SJCRH30 (cell line): ENCODE measurements around the gene ALPI. TPM values are rescaled to one million over a fixed set of nuclear protein-coding genes. Genes with fewer than 3 reads are reported as not detected.
"Not testable (repeated sequence)": the region's sequence is repeated elsewhere in the genome, so short reads cannot be mapped to it uniquely, and the experiment has no call there.

Source experiments
- DNase-seq, 2 experiments: peaks; one replicate each; pipeline ENCODE4 v3.0.0-alpha.2; 2015 to 2020
- H3K27ac ChIP-seq: fragments of 250-450 bp; sonication (Bioruptor Pico); 2 replicates; pipeline ENCODE4 v1.5.1; 2020; ENCODE audit warnings: mild to moderate bottlenecking, moderate library complexity
- H3K27me3 ChIP-seq: fragments of 250-450 bp; sonication (Bioruptor Pico); 2 replicates; pipeline ENCODE4 v1.5.1; 2020; ENCODE audit warnings: mild to moderate bottlenecking, moderate library complexity
- H3K36me3 ChIP-seq: fragments of 250-450 bp; sonication (Bioruptor Pico); 2 replicates; pipeline ENCODE4 v1.5.1; 2020; ENCODE audit warnings: mild to moderate bottlenecking, moderate library complexity
- H3K4me1 ChIP-seq: fragments of 250-450 bp; sonication (Bioruptor Pico); 2 replicates; pipeline ENCODE4 v1.5.1; 2020; ENCODE audit warnings: mild to moderate bottlenecking, moderate library complexity
- H3K4me3 ChIP-seq: fragments of 250-450 bp; sonication (Bioruptor Pico); 2 replicates; pipeline ENCODE4 v1.5.1; 2020; ENCODE audit warnings: mild to moderate bottlenecking, moderate library complexity
- H3K9me3 ChIP-seq: fragments of 250-450 bp; sonication (Bioruptor Pico); replicated peaks from 2 replicates; pipeline ENCODE4 v1.5.1; 2020; ENCODE audit warnings: mild to moderate bottlenecking, moderate library complexity
- total RNA-seq: library from RNA; depleted of rRNA; stranded (reverse); fragments of >200 nt; shearing (Covaris generic); gene quantifications from 2 replicates; pipeline ENCODE4 v1.2.3, GENCODE V29; 2014; rRNA removed

The ALPI gene
- total RNA-seq, result not detected in 2 replicates

- no peak for DNase-seq
- peaks cover 8% of the 10 kb centered on the region for H3K27me3 ChIP-seq
Measured at GRCh38 chr2:232455426-232456255, at the start of gene ALPI. TSS of gene ALPI (plus strand) at chr2:232456153. CDS start at chr2:232456200, 47 bp downstream.

GRCh38 chr2:232406556-232407310 is 49.2 kb upstream of the ALPI start, which contains the start of gene ALPG:
TSS of gene ALPG (plus strand) at chr2:232406844. CDS start at chr2:232406895, 51 bp downstream.
- H3K27me3 ChIP-seq, result peaks cover 8% of the 10 kb centered on the region; the same call in 1 of the 2 replicates
- DNase-seq, result no peak
- no peaks in the 10 kb centered on the region for H3K4me1 ChIP-seq
- H3K27ac ChIP-seq, result no peak within 1 kb of the TSS
- no peaks in the 10 kb centered on the region for H3K36me3 ChIP-seq
- no peak within 1 kb of the TSS for H3K4me3 ChIP-seq
- H3K9me3 ChIP-seq, result no peaks in the 10 kb centered on the region

More at GRCh38 chr2:232455426-232456255, at the start of gene ALPI:
- Histone ChIP-seq H3K27ac (no peak within 1 kb of the TSS), H3K4me3 (no peak within 1 kb of the TSS), H3K36me3 (no peaks in the 10 kb centered on the region), H3K9me3 (no peaks in the 10 kb centered on the region), H3K4me1 (no peaks in the 10 kb centered on the region)

GRCh38 chr2:232407428-232408150 is 48.4 kb upstream of the ALPI start:
- H3K27ac ChIP-seq, H3K4me3 ChIP-seq, DNase-seq, H3K4me1 ChIP-seq, H3K9me3 ChIP-seq, H3K36me3 ChIP-seq: not testable (repeated sequence)
- H3K27me3 ChIP-seq, result peaks cover 13% of the 10 kb centered on the region; the same call in 1 of the 2 replicates

GRCh38 chr2:232408269-232408668 is 47.7 kb upstream of the ALPI start:
- H3K9me3 ChIP-seq, H3K4me3 ChIP-seq, H3K36me3 ChIP-seq, DNase-seq, H3K4me1 ChIP-seq, H3K27ac ChIP-seq: not testable (repeated sequence)
- H3K27me3 ChIP-seq, result peaks cover 15% of the 10 kb centered on the region; the same call in 1 of the 2 replicates

GRCh38 chr2:232409617-232410016 is 46.3 kb upstream of the ALPI start:
- H3K4me1 ChIP-seq, H3K4me3 ChIP-seq, DNase-seq, H3K36me3 ChIP-seq, H3K9me3 ChIP-seq, H3K27ac ChIP-seq: not testable (repeated sequence)
- peaks cover 15% of the 10 kb centered on the region; the same call in 1 of the 2 replicates for H3K27me3 ChIP-seq

- no peak overlapping the region for H3K27ac ChIP-seq
- H3K4me3 ChIP-seq, result no peak overlapping the region
- no peak for DNase-seq
- H3K4me1 ChIP-seq, result no peaks in the 10 kb centered on the region
- H3K9me3 ChIP-seq, result no peaks in the 10 kb centered on the region
- no peaks in the 10 kb centered on the region for H3K36me3 ChIP-seq
- peaks cover 23% of the 10 kb centered on the region; the same call in 1 of the 2 replicates for H3K27me3 ChIP-seq
Measured at GRCh38 chr2:232410238-232410900, 45.6 kb upstream of the ALPI start.

- Histone ChIP-seq H3K4me1 (no peaks in the 10 kb centered on the region), H3K9me3 (no peaks in the 10 kb centered on the region), H3K27me3 (peaks cover 23% of the 10 kb centered on the region; the same call in 1 of the 2 replicates), H3K4me3 (no peak overlapping the region), H3K36me3 (no peaks in the 10 kb centered on the region), H3K27ac (no peak overlapping the region)
- DNase-seq, result no peak
Measured at GRCh38 chr2:232411901-232412629, 43.9 kb upstream of the ALPI start.

- Histone ChIP-seq H3K27ac (no peak overlapping the region), H3K27me3 (peaks cover 23% of the 10 kb centered on the region; the same call in 1 of the 2 replicates), H3K36me3 (no peaks in the 10 kb centered on the region), H3K4me1 (no peaks in the 10 kb centered on the region), H3K4me3 (no peak overlapping the region), H3K9me3 (no peaks in the 10 kb centered on the region)
- DNase-seq, result no peak
Measured at GRCh38 chr2:232412986-232413385, 43.0 kb upstream of the ALPI start.

GRCh38 chr2:232415138-232415690 is 40.7 kb upstream of the ALPI start:
- H3K27ac ChIP-seq, result no peak overlapping the region
- DNase-seq, result no peak
- peaks cover 20% of the 10 kb centered on the region; the same call in 1 of the 2 replicates for H3K27me3 ChIP-seq
- no peaks in the 10 kb centered on the region for H3K9me3 ChIP-seq
- no peaks in the 10 kb centered on the region for H3K36me3 ChIP-seq
- no peaks in the 10 kb centered on the region for H3K4me1 ChIP-seq
- no peak overlapping the region for H3K4me3 ChIP-seq

GRCh38 chr2:232415736-232416520 is 40.0 kb upstream of the ALPI start:
- H3K4me3 ChIP-seq, result no peak overlapping the region
- no peak for DNase-seq
- H3K27me3 ChIP-seq, result peaks cover 19% of the 10 kb centered on the region; the same call in 1 of the 2 replicates
- no peaks in the 10 kb centered on the region for H3K4me1 ChIP-seq
- no peak overlapping the region for H3K27ac ChIP-seq
- H3K36me3 ChIP-seq, result no peaks in the 10 kb centered on the region
- no peaks in the 10 kb centered on the region for H3K9me3 ChIP-seq

- peaks cover 15% of the 10 kb centered on the region; the same call in 1 of the 2 replicates for H3K27me3 ChIP-seq
- no peaks in the 10 kb centered on the region for H3K36me3 ChIP-seq
- no peaks in the 10 kb centered on the region for H3K4me1 ChIP-seq
Measured at GRCh38 chr2:232416521-232417470, 39.2 kb upstream of the ALPI start.

GRCh38 chr2:232417489-232417888 is 38.5 kb upstream of the ALPI start:
- H3K9me3 ChIP-seq, result 0 out of 2 replicates have a peak, but pooled peaks cover 1% of the 10 kb centered on the region
- H3K4me1 ChIP-seq, result no peaks in the 10 kb centered on the region
- no peak overlapping the region for H3K4me3 ChIP-seq
- no peak overlapping the region for H3K27ac ChIP-seq
- H3K27me3 ChIP-seq, result peaks cover 10% of the 10 kb centered on the region; the same call in 1 of the 2 replicates
- no peak for DNase-seq
- no peaks in the 10 kb centered on the region for H3K36me3 ChIP-seq

More at GRCh38 chr2:232416521-232417470, 39.2 kb upstream of the ALPI start:
- no peak overlapping the region for H3K4me3 ChIP-seq
- no peaks in the 10 kb centered on the region for H3K9me3 ChIP-seq
- no peak overlapping the region for H3K27ac ChIP-seq
- no peak for DNase-seq
